Ramos (cell line): ENCODE results near the gene RAD51D.
"Not testable (repeated sequence)": the region's sequence is repeated elsewhere in the genome, so short reads cannot be mapped to it uniquely, and the experiment has no call there.

Experiments
- in situ Hi-C: fragments of 300-500 bp; cut with MboI; formaldehyde crosslinking; loops from one replicate; pipeline ENCODE4 v1.14.3; 2022; ENCODE audit warnings: low sequenced_read_pairs; ENCODE audit not compliant: unreplicated experiment

Gene RAD51D

DNA sequence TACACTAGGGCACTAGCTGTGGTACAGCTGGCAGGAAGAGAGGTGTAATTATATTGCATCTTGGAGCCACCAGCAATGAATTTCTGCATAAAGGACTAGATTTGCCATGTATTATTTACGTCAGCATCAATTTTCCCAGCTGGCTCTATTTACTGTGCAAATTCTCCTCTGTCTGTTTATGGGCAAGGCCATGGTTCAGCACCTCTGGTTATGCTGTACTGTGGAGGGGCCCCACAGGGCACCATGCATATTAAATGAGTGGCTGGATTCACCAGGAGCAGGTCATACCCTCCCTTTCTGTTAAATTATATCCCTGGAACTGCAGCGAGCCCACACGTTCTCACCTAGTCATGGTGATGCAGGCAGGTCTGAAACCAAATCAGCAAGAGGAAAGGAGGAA lies 19.8 kb downstream of the RAD51D start:
- in situ Hi-C loops = loop anchor here (25.0 kb wide), 1 partner anchor 563 kb away; no protein-coding TSS in a partner anchor

DNA sequence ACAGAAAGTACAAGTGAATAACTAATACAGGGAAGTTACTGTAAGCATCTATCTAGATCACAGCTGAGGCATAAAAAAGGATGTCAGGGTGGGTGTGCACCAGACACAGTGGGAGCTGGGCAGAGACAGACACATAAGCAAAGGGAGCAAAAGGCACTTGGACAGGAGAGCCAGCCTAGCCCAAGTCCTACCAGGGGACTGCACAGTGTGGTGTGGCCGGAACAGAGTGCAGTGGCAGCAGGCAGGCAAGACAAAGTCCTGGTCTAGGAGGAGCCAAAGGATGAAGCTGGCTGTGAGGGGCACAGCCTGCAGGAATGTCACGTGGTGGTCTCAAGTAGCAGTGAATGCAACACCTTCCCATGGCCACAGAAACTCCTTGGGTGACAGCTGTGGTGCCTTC lies 21.9 kb downstream of the RAD51D start:
- in situ Hi-C loops = no loop called here

DNA sequence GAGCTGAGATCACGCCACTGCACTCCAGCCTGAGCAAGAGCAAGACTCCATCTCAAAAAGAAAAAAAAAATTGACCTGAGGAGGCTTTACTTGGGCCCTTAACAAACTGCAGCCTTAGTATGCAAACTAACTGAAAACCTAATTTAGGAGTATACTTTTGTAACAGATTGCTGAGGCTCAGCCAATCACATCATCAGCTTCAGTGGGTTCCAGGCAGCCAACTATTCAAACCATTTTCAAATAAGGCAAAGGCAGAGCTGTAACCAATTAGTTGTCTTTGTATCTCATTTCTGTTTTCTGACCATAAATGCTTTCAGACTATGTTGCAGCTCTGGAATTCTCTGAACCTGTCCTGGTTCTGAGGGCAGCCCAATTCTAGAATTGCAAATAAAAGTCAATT lies 23.9 kb downstream of the RAD51D start:
- in situ Hi-C loops = no loop called here

DNA sequence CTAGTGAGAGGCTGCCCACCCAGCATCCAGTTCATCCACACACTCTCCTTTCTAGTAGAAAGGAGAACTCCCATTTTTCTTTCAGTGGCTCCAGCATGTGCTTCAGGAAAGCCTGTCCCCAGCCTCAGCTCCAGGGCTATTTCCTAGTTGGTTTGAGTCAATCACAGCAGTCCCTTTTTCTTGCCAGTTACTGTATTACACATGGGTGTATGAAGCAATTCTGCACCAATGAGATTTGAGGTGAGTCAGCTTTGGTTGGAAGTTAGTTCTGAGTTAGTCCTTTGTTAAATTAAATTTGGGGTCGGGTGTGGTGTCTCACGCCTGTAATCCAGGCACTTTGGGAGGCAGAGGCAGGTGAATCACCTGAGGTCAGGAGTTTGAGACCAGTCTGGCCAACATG lies 24.8 kb downstream of the RAD51D start:
- in situ Hi-C loops = no loop called here

DNA sequence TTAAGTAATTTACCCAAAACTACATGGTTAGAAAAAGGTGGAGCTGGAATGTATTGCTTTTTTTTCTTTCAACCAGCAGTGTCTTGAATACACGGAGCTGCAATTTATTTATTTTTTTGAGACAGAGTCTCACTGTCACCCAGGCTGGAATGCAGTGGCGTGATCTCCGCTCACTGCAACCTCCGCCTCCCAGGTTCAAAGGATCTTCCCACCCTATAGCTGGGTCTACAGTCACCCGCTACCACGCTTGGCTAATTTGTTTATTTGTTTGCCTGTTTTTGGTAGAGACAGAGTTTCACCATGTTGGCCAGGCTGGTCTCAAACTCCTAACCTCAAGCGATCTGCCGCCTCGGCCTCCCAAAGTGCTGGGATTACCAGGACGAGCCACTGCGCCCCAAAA lies 29.0 kb downstream of the RAD51D start:
- in situ Hi-C loops = not testable (repeated sequence)

DNA sequence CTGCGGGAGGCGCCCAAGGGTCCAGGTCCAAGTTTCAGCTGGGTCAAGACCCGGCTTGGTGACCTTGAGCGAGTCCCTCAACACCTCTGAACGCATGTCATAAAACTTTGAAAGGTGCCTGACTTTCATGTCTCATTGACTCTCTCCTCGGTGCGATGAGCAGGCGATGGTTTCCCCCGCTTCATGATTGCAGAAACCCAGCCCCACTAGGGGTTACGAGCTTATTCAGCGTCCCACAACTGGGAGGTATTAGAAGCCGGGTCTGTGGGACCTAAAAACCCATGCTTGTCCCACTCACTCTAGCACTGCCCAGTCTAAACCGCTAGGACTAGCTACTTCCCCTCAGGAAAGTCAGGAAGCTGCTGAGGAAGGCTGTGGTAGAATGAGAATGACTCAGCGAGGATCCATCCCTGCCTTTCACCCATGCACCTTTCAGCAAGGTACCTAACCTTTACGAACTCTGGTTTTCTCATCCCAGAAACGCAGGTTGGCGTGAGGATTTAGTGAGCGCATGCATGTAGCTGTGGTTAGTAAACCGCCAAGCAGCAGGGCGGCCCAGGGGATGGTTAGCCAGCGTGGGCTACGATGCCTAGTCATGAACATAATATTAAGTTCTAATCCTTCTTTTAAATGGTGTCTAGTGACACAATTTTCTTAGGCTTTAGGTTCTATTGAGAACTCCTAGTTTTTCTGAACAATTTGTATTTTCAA lies 29.9 kb downstream of the RAD51D start:
- in situ Hi-C loops = no loop called here

DNA sequence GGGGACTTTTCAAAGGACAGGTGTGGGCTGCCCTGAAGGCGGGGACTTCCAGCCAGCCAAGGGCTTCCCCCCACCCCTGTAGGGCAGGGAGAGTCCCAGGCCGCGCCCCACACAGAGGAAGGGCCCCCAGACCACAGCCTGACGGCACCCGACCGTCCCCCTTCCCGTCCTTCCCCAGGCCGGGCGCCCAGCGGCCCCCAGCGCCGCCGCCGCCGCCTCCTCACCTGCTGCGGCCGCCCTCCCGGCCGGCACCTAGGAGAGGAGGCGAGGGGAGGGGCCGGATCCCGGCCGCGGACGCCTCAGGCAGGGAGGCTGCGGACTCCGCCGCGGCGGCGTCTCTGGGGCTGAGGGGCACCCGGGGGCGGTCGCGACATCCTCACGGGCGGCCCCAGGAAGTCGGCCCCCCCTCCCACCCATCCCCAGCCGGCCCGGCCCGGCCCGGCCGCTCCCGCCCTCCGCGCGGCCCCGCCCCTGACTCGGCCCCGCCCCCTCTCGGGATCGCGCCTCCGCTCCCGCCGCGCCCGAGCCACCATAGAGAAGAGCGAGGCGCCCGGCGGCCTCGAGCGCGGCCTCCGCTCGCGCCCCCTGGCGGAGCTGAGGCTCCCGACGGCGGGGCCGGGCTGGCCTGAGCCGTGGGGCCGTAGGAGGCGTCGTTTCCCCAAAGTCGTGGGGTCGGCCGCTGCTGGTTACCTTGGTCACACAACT lies 30.6 kb downstream of the RAD51D start:
- in situ Hi-C loops = no loop called here

DNA sequence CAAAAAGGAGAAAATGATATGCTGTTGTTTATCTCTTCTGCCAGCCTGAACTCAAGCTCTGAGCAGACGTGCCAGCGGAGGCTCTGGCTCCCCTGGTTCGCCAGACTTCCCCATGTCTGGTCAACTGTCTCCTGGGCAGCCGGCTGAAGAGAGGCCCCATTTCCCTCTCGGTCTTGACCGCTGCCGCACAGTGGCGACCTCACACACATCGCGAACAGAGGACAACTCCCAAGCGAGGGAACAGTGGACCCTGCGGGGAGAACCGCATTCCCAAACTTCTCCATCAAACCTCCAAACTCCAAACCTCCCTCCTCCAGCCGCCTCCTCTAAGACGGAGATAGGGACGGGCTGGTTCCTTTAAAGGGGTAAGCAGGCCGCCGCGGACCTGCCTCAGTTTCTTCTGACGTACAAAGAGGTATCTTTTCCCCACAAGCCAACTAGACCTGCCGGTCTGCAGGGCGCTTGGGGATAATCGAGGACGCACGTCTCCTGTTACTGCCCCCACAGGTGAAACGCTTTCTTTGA lies 31.2 kb downstream of the RAD51D start:
- in situ Hi-C loops = no loop called here

DNA sequence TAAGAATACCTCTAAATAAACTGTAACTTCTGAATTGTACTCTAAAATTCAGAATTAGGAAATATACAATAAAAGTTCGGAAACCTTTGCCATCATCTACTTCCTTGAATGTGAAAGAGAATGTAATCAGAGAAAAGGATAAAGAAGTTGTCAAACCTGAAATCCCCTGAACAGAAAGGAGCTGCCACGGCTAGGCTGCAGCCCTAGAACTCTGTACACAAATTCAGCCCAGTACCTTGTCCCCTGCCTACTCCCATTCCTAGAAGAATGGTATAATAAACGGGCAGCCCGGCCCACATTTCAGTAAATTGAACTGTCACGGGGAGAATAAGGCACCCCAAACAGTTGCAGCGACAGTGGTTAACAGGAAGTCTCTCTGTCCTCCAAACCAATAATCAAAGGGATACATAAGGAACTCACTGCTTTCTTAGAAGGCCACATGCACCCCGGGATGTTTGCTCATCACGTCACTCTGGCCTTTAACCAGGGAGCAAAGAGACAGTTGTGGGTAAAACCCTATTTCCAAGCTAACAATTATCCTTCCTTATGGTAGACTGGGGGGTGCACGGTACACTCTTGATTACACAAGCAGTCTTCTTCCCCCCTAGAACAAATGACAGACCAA lies 31.8 kb downstream of the RAD51D start:
- in situ Hi-C loops = no loop called here

DNA sequence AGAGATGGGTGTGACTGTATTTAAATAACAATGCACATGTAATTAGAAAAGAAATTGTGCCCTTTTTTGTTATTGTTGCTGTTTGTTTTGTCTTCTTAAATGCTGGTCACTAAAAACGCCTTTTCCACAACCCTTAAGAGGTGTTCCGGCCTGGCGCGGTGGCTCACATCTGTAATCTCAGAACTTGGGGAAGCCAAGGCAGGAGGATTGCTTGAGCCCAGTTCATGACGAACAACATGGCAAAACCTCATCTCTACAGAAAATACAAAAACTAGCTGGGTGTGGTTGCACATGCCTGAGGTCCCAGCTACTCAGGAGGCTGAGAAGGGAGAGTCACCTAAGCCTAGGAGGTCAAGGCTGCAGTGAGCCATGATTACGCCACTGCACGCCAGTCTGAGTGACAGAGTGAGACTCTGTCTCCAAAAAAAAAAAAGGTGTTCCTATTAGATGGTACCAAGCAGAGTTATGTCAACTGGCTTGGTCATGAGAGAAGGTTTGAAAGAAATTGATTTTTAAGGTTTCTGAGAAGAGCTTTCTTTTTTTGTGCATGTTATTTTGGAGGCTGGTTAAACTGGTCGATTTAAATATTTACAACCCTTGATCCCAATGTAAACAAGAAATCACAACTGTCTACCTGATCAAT lies 32.6 kb downstream of the RAD51D start:
- in situ Hi-C loops = no loop called here

DNA sequence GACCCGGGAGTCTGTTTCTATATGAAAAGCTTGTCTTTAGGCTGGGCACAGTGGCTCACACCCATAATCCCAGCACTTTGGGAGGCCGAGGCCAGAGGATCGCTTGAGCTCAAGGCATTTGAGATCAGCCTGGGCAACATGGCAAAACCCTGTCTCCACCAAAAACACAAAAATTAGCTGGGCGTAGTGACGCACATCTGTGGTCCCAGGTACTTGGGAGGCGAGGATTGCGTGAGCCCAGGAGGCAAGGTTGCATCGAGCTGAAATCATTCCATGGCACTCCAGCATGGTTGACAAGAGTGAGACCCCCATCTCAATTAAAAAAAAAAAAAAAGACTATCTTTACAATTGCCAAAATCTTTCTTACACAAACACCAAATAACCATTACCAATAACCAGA lies 33.5 kb downstream of the RAD51D start:
- in situ Hi-C loops = no loop called here

DNA sequence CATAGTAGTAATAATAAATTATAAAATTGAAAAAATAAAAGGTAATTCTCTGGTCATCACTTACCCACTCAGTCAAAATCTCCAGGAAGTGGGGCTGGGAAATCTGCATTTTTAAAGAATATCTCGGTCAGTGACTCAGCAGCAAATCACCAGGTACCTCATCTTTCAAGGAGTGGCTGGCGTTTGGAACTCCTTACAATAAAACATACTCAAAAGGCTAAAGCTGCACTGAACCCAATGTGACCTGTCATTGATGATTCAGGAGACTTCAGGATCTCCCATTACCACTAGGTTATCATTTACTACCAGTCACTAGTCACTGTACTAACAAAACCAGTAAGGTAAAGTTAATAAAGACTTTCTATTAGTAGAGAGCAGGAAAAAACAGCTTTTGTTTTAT lies 34.7 kb downstream of the RAD51D start:
- in situ Hi-C loops = no loop called here

DNA sequence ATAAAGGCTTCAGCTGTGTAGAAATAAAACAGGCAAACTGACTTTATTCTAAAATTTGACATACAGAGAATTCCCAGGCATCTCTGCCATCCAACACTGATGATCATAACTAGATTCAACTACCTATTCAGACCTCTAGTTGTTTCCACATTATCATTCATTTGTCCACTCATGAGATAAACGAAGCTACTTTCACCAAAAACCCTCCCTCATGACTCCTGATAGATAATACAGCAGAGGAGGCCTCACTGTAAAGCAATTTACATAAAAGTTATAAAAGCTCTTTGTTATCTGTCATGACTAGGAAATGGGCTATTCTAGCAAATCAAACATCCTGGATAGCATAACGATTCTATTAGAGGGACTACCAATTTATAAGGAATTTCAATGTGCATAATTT lies 36.6 kb downstream of the RAD51D start:
- in situ Hi-C loops = no loop called here

DNA sequence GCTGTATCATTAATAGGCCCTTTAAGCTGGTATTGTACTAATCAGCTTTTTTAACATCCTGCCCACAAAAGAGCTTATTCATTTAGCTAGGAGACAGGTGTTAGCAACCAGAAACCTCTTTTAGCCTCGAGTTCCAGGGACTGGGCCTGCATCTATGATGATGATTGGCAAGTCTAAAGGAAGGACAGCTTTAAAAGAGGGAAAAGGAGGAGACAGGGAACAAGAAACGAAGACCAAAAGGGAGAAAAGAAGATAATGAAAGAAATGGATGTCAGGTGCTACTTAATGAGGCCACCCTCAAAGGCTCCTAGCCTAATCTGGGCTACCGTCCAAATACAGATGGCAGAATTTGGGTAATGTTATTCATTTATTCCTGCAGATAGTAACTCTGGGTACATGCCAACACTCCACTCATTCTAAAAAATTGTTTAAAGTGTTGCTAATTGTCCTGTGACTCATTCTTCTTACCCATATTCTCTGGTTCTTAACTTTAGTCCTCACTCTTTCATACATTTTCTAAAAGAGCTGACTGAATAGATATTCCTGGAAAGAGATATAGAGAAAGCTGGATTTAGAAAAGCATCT lies 37.5 kb downstream of the RAD51D start:
- in situ Hi-C loops = no loop called here

DNA sequence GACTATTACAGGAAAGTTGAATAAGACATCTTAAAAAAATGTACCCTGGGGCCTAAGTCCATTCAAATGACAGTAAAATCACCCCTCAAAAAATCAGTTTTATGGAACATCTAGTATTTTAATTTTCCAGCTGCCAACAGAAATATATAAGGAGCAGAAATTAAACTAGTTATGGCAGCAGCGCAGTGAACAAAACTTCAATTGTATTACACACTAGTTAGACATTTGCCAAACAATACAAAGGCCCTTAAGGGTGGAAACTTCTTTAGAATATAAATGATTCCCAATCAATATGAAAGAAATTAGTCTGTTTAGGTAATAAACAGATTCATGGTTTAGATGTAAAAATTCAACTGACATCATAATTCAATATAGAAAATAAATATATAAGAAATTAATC lies 38.0 kb downstream of the RAD51D start:
- in situ Hi-C loops = no loop called here

DNA sequence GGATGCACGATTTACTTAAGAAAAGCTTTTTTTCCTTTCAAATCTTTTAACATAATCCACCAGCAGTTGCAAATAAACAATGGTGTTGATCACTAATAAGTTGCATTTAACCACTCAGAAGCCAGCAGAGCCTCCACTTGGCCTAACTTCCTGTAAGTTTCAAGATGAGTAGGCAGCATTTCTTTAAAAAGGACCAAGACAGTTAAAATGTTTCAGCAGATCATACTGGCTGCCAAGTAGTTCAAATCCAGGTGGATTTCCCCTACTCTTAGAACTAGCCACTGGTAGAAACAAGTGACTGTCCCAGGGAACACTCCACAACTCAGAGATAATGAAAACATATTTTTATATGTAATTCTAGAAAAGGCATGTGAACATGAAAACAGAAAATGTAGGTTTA lies 39.1 kb downstream of the RAD51D start:
- in situ Hi-C loops = no loop called here

DNA sequence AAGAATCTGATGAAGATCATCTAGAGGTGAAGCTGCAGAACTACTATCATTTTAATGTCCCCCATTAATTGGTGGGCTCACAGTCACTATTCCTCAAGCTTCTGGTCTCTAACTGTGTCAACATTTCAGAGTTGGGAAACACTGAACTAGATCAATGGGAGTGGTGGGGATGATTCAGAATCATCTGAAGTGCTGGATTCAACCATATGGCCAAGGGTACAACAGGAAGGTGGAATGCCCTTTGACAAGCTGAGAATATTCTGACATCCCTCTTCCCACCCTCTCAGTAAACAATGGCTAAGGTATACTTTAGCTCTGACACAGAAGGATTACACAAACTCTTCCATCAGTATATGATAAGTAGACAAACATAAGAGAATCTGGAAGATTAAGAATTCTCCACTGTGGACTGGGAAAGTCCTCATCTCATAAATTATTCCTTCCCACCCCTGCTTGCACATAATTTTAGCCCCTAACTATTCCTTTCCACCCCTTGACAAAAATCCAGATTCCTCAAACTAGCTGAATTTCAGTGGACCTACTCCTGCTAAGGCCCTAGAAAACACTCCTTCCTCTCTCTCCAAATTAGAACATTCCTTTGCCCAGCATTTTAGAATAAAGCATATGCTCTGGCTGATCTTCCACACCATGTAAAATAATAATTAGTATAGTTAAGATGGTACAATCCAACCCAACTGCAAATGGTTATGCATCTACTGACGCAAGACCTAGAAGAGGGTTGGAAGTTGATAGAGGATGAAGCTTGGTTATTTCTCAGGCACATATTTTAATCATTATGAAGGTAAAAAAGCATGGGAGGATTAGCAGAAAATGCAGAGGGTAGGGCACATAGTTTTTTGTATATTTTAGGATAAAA lies 39.9 kb downstream of the RAD51D start:
- in situ Hi-C loops = no loop called here

DNA sequence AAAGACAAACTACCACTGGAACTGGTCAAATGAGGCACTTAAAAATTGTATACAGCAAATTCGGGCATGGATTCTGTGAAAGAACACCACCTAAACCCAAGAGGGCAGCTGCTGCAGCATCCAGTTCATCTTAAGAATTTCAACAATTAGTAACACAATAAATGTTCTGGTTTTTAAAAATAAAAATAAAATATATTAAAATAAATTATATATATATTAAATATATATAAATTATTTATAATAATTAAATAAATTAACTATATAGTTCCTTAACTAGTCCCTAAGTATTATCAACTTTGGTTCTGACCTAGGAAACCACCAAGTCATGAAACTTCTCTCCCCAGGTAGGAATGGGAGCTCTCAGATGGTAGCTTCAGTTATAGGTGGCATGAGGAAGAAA lies 42.8 kb downstream of the RAD51D start:
- in situ Hi-C loops = no loop called here
